HCT116 (cell line): ENCODE data around the gene FMN1. TPM values are rescaled to one million over a fixed set of nuclear protein-coding genes. Genes with fewer than 3 reads are reported as not detected.

Experiments
- ATAC-seq: fragments of 200-7000 bp; cut with Tn5 transposase; 2 replicates; pipeline ENCODE4 v1.9.1; 2020; ENCODE audit warnings: mild to moderate bottlenecking, moderate library complexity
- BruUV-seq: library from RNA; stranded (reverse); fragments of 400-500 nt; replicated peaks from 2 replicates; lab custom pipeline; 2021; lab: Mats Ljungman, UMichigan
- CTCF ChIA-PET: fragments of 300-600 bp; sonication (Branson Sonifier 250); formaldehyde crosslinking; loops from one replicate; lab custom pipeline; 2021; ENCODE audit warnings: antibody characterized with exemption; lab: Charles Lee
- POLR2A ChIA-PET: fragments of 300-600, 350-600 bp; sonication (Branson Sonifier 250); formaldehyde crosslinking; loops from one replicate; lab custom pipeline; 2021; ENCODE audit warnings: antibody characterized with exemption; lab: Charles Lee
- RAD21 ChIA-PET, 2 experiments: fragments of 300-600 bp; sonication (Branson Sonifier 250); formaldehyde crosslinking; loops; one replicate each; lab custom pipeline; 2023; ENCODE audit warnings: low total read pairs in 2 of 2; ENCODE audit not compliant: uncharacterized antibody in 2 of 2, unreplicated experiment in 2 of 2, low non-redundant PET in 1 of 2; lab: Charles Lee
- DNase-seq: peaks from one replicate; pipeline ENCODE4 v3.0.0-alpha.2; 2010; ENCODE audit warnings: low read depth, low spot score
- H2AFZ ChIP-seq: fragments of 200-600 bp; shearing (Covaris generic), sonication (generic); 2 replicates; pipeline ENCODE4 v1.6.1; 2017; ENCODE audit warnings: low read depth, mixed run types, mixed read lengths, antibody characterized with exemption, low read length; ENCODE audit not compliant: poor library complexity, severe bottlenecking
- H3K27ac ChIP-seq: 2 replicates; pipeline ENCODE4 v1.5.1; 2012; ENCODE audit warnings: low read depth, low read length
- H3K27me3 ChIP-seq: fragments of 200-600 bp; sonication (generic); 2 replicates; pipeline ENCODE4 v1.6.1; 2016; ENCODE audit warnings: mixed run types, low read length, mixed read lengths; ENCODE audit not compliant: insufficient read depth
- H3K36me3 ChIP-seq, 2 experiments: fragments of 200-500 bp in 1 of 2; fragments of 200-600 bp in 1 of 2; sonication (Bioruptor generic) in 1 of 2; sonication (generic) in 1 of 2; 2 replicates each; pipeline versions ENCODE4 v1.5.1 to v1.6.1; 2014 to 2016; ENCODE audit warnings: low read length in 2 of 2, inconsistent platforms in 1 of 2, mixed read lengths in 1 of 2, mixed run types in 1 of 2; ENCODE audit not compliant: insufficient read depth in 2 of 2, control insufficient read depth in 1 of 2
- H3K4me1 ChIP-seq, 2 experiments: fragments of 200-600 bp in 1 of 2; sonication (generic) in 1 of 2; 2 replicates each; pipeline versions ENCODE4 v1.5.1 to v1.6.1; 2012 to 2017; ENCODE audit warnings: low read length in 2 of 2, inconsistent platforms in 1 of 2, mild to moderate bottlenecking in 1 of 2, mixed read lengths in 1 of 2, mixed run types in 1 of 2, moderate library complexity in 1 of 2; ENCODE audit not compliant: insufficient read depth in 2 of 2, control insufficient read depth in 1 of 2
- H3K4me2 ChIP-seq: fragments of 200-600 bp; sonication (generic); 2 replicates; pipeline ENCODE4 v1.6.1; 2017; ENCODE audit warnings: mixed run types, low read length, mixed read lengths
- H3K4me3 ChIP-seq, 2 experiments: fragments of 200-600 bp in 1 of 2; sonication (generic) in 1 of 2; replicated peaks in 1 of 2; 2 replicates each; pipeline ENCODE4 v1.5.1; 2011 to 2016; ENCODE audit warnings: low read length in 2 of 2, control low read depth in 1 of 2, low read depth in 1 of 2, mild to moderate bottlenecking in 1 of 2, mixed read lengths in 1 of 2, mixed run types in 1 of 2
- H3K79me2 ChIP-seq: fragments of 200-600 bp; sonication (generic); 2 replicates; pipeline ENCODE4 v1.6.1; 2017; ENCODE audit warnings: mild to moderate bottlenecking, mixed run types, low read length, moderate library complexity, mixed read lengths; ENCODE audit not compliant: insufficient read depth
- H3K9ac ChIP-seq: fragments of 200-600 bp; sonication (generic); 2 replicates; pipeline ENCODE4 v1.6.1; 2016; ENCODE audit warnings: low read length, mixed read lengths
- H3K9me2 ChIP-seq: fragments of 200-600 bp; sonication (generic), shearing (Covaris generic); 2 replicates; pipeline ENCODE4 v1.6.1; 2017; ENCODE audit warnings: mixed run types, mild to moderate bottlenecking, moderate library complexity; ENCODE audit not compliant: insufficient read depth
- H3K9me3 ChIP-seq, 2 experiments: fragments of 200-500 bp in 1 of 2; fragments of 200-600 bp in 1 of 2; sonication (Bioruptor generic) in 1 of 2; sonication (generic) in 1 of 2; 2 replicates each; pipeline ENCODE4 v1.6.1; 2014 to 2017; ENCODE audit warnings: low read length in 2 of 2, mixed read lengths in 2 of 2, inconsistent platforms in 1 of 2, low read depth in 1 of 2, mild to moderate bottlenecking in 1 of 2, mixed run types in 1 of 2, moderate library complexity in 1 of 2; ENCODE audit not compliant: control insufficient read depth in 1 of 2, insufficient read depth in 1 of 2
- H4K20me1 ChIP-seq: fragments of 200-600 bp; sonication (generic), shearing (Covaris generic); 2 replicates; pipeline ENCODE4 v1.6.1; 2017; ENCODE audit warnings: mixed run types, mild to moderate bottlenecking, moderate library complexity; ENCODE audit not compliant: insufficient read depth
- FOSL1 ChIP-seq: IDR thresholded peaks from 2 replicates; pipeline ENCODE4 v1.6.1; 2012; ENCODE audit warnings: low read depth
- JUND ChIP-seq: IDR thresholded peaks from 2 replicates; pipeline ENCODE4 v1.6.1; 2012
- POLR2A ChIP-seq: IDR thresholded peaks from 2 replicates; pipeline ENCODE4 v1.7.0; 2011; ENCODE audit warnings: borderline replicate concordance; ENCODE audit not compliant: insufficient read depth, insufficient read length; ENCODE audit errors: extremely low read depth
- RAD21 ChIP-seq: IDR thresholded peaks from 2 replicates; pipeline ENCODE4 v1.6.1; 2012; ENCODE audit warnings: low read depth, mild to moderate bottlenecking
- SP1 ChIP-seq: IDR thresholded peaks from 2 replicates; pipeline ENCODE4 v1.6.1; 2012; ENCODE audit warnings: low read depth
- YY1 ChIP-seq: IDR thresholded peaks from 2 replicates; pipeline ENCODE4 v1.6.1; 2011; ENCODE audit warnings: low read length, low read depth, moderate library complexity, mild to moderate bottlenecking; ENCODE audit not compliant: insufficient replicate concordance; ENCODE audit errors: extremely low read depth
- ZNF274 ChIP-seq: fragments of 200-500 bp; sonication (Bioruptor generic); IDR thresholded peaks from 2 replicates; pipeline ENCODE4 v1.6.1; 2014; ENCODE audit warnings: mild to moderate bottlenecking, low read depth, low read length, inconsistent platforms
- intact Hi-C: fragments of 100-400 bp; cut with micrococcal nuclease; formaldehyde crosslinking; loops from 2 replicates; pipeline ENCODE4 v1.10.0; 2022
- total RNA-seq: library from RNA; stranded (reverse); gene quantifications from one replicate; pipeline ENCODE4 v1.2.1, GENCODE V29; 2021; ENCODE audit not compliant: unreplicated experiment
- TF ChIP-seq, protein P1 (sequence below): IDR thresholded peaks from 2 replicates; pipeline ENCODE4 v1.6.1; 2012; ENCODE audit warnings: low read depth
- TF ChIP-seq, protein P2 (sequence below): IDR thresholded peaks from 2 replicates; pipeline ENCODE4 v1.6.1; 2012

FMN1 gene
- total RNA-seq, 1 experiment from 2014 or later = 0.39 TPM

DNA sequence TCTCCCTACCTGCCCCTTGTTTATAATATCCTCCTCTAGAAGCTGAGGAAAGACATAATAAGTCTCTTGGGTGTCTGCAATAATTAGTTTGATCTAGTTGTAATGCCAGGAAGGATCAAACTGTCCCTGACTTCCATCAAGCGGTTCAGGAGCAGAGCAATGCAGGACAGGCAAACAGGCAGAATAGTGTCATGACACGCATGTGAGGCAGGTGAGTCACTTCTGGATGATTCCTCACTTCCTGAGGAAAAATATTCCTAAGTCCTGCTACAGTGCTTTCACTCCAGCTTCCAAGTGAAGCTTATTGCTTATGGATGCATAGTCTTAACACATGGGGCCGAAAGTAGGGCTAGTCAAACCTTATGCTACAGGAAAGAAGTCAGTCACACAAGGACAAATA is 390.9 kb downstream of the FMN1 start:
- no peak for ATAC-seq
- RAD21 ChIA-PET = no interaction called here
- no TSS peak for BruUV-seq

DNA sequence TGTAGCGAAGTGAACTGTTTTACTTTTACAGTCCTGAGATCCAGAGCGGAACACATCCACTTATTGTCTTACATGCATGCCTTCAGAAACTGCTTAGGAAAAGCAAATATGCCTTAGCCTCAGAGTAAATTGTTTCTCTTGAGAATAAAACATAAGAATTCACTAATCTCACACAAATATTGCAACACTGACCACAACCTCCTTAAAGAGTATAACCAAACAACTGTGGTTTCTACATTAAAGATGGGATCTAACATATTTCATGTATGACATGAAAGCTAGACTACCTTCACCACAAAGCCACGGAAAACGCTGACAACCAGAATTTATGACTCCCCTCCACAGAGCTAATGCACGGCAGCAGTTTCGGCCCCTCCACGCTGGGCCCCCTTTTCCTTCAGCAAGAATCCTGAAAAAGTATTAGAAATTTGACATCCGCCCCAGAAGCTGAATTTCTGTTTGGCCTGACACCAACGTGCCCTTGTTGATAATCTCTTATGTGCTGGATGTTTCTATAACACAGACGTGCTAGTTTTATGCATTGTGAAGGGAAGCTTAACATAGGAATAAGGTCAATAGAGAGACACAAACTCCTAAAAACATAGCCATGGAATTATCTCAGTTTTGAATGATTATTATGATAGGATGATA is 392.1 kb downstream of the FMN1 start:
- Histone ChIP-seq H3K4me3 (no peak overlapping the region), H3K9ac (no peak overlapping the region), H3K36me3 (no peaks in the 10 kb centered on the region), H3K27me3 (no peaks in the 10 kb centered on the region), H2AFZ (no peak overlapping the region), H3K4me2 (no peak overlapping the region), H3K4me1 (no peaks in the 10 kb centered on the region), H3K27ac (no peak overlapping the region), H4K20me1 (no peaks in the 10 kb centered on the region)
- intact Hi-C loops = no loop called here
- POLR2A ChIA-PET = no interaction called here
- ATAC-seq = no peak
- BruUV-seq = no TSS peak
- DNase-seq = no peak
- RAD21 ChIA-PET = no interaction called here
- TF ChIP-seq RAD21 (no peak), ZNF274 (no peak)
- TF ChIP-seq, protein P1, sequence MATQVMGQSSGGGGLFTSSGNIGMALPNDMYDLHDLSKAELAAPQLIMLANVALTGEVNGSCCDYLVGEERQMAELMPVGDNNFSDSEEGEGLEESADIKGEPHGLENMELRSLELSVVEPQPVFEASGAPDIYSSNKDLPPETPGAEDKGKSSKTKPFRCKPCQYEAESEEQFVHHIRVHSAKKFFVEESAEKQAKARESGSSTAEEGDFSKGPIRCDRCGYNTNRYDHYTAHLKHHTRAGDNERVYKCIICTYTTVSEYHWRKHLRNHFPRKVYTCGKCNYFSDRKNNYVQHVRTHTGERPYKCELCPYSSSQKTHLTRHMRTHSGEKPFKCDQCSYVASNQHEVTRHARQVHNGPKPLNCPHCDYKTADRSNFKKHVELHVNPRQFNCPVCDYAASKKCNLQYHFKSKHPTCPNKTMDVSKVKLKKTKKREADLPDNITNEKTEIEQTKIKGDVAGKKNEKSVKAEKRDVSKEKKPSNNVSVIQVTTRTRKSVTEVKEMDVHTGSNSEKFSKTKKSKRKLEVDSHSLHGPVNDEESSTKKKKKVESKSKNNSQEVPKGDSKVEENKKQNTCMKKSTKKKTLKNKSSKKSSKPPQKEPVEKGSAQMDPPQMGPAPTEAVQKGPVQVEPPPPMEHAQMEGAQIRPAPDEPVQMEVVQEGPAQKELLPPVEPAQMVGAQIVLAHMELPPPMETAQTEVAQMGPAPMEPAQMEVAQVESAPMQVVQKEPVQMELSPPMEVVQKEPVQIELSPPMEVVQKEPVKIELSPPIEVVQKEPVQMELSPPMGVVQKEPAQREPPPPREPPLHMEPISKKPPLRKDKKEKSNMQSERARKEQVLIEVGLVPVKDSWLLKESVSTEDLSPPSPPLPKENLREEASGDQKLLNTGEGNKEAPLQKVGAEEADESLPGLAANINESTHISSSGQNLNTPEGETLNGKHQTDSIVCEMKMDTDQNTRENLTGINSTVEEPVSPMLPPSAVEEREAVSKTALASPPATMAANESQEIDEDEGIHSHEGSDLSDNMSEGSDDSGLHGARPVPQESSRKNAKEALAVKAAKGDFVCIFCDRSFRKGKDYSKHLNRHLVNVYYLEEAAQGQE = no peak
- TF ChIP-seq, protein P2, sequence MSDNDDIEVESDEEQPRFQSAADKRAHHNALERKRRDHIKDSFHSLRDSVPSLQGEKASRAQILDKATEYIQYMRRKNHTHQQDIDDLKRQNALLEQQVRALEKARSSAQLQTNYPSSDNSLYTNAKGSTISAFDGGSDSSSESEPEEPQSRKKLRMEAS = no peak
- TF ChIP-seq, all 23 proteins: peak for 0
- CTCF ChIA-PET = no interaction called here
- Histone ChIP-seq H3K79me2 (no peaks in the 10 kb centered on the region), H3K9me2 (no peaks in the 10 kb centered on the region), H3K9me3 (no peaks in the 10 kb centered on the region)

More for the DNA sequence above, 390.9 kb downstream of the FMN1 start:
- Histone ChIP-seq H3K9me3 (no peaks in the 10 kb centered on the region), H4K20me1 (no peaks in the 10 kb centered on the region), H3K27ac (no peak overlapping the region), H3K27me3 (no peaks in the 10 kb centered on the region), H3K36me3 (no peaks in the 10 kb centered on the region), H3K4me2 (no peak overlapping the region), H3K9me2 (no peaks in the 10 kb centered on the region), H3K79me2 (no peaks in the 10 kb centered on the region), H3K9ac (no peak overlapping the region), H2AFZ (no peak overlapping the region), H3K4me3 (no peak overlapping the region), H3K4me1 (no peaks in the 10 kb centered on the region)
- DNase-seq = no peak
- ChIA-PET CTCF (no interaction called here), POLR2A (no interaction called here)
- intact Hi-C loops = no loop called here
- TF ChIP-seq YY1 = no peak
- no peak for TF ChIP-seq SP1
- no peak for TF ChIP-seq FOSL1
- TF ChIP-seq, protein P2 = no peak
- no peak for TF ChIP-seq JUND
- TF ChIP-seq POLR2A = no peak
